Thymus (tissue), 11 donors: Measurements from ENCODE around the gene C1orf167. TPM values are rescaled to one million over a fixed set of nuclear protein-coding genes. Genes with fewer than 3 reads are reported as not detected.

Experiments
- DNase-seq, 9 donors: peaks; one replicate each; pipeline ENCODE4 v3.0.0-alpha.2; 2013; ENCODE audit warnings: low spot score in 9 of 9, low read depth in 6 of 9, missing footprints in 1 of 9
- H3K27ac ChIP-seq, 2 donors: one replicate each; pipeline ENCODE4 v1.5.1; 2013; ENCODE audit warnings: control low read depth in 1 of 2, low read depth in 1 of 2, low read length in 1 of 2, mild to moderate bottlenecking in 1 of 2, moderate library complexity in 1 of 2
- H3K27me3 ChIP-seq, 2 donors: one replicate each; pipeline ENCODE4 v1.5.1; 2013; ENCODE audit warnings: low read length in 1 of 2; ENCODE audit not compliant: control insufficient read depth in 2 of 2, insufficient read depth in 1 of 2
- H3K36me3 ChIP-seq, 2 donors: one replicate each; pipeline ENCODE4 v1.5.1; 2013; ENCODE audit warnings: low read length in 1 of 2, mild to moderate bottlenecking in 1 of 2, moderate library complexity in 1 of 2; ENCODE audit not compliant: control insufficient read depth in 2 of 2, insufficient read depth in 2 of 2
- H3K4me1 ChIP-seq, 2 donors: one replicate each; pipeline ENCODE4 v1.5.1; 2013; ENCODE audit warnings: low read length in 2 of 2; ENCODE audit not compliant: control insufficient read depth in 2 of 2, insufficient read depth in 2 of 2
- H3K4me3 ChIP-seq, 2 donors: one replicate each; pipeline ENCODE4 v1.5.1; 2013; ENCODE audit warnings: low read length in 2 of 2, control low read depth in 1 of 2, mild to moderate bottlenecking in 1 of 2
- H3K9me3 ChIP-seq, 2 donors: one replicate each; pipeline ENCODE4 v1.5.1; 2013; ENCODE audit warnings: low read length in 1 of 2, mild to moderate bottlenecking in 1 of 2; ENCODE audit not compliant: control insufficient read depth in 2 of 2, insufficient read depth in 1 of 2
- WGBS: extraction: QIAGEN DNeasy Blood & Tissue Kit; methylation state at CpG from one replicate; pipeline ENCODE4 v1.1.7; 2013; 5-methylcytosine and 5-hydroxymethylcytosine counted together
- polyA plus RNA-seq: library from polyadenylated mRNA; stranded (reverse); fragments of 200-250 nt; gene quantifications from one replicate; pipeline ENCODE4 v1.2.3, GENCODE V29; 2013
- total RNA-seq: library from RNA; stranded (reverse); fragments of 120-200 nt; gene quantifications from one replicate; pipeline ENCODE4 v1.2.4, GENCODE V29; 2013
- donor health status: healthy.

Gene C1orf167
- total and polyA plus RNA-seq, 2 donors = 0.14 to 1.5 TPM

DNA sequence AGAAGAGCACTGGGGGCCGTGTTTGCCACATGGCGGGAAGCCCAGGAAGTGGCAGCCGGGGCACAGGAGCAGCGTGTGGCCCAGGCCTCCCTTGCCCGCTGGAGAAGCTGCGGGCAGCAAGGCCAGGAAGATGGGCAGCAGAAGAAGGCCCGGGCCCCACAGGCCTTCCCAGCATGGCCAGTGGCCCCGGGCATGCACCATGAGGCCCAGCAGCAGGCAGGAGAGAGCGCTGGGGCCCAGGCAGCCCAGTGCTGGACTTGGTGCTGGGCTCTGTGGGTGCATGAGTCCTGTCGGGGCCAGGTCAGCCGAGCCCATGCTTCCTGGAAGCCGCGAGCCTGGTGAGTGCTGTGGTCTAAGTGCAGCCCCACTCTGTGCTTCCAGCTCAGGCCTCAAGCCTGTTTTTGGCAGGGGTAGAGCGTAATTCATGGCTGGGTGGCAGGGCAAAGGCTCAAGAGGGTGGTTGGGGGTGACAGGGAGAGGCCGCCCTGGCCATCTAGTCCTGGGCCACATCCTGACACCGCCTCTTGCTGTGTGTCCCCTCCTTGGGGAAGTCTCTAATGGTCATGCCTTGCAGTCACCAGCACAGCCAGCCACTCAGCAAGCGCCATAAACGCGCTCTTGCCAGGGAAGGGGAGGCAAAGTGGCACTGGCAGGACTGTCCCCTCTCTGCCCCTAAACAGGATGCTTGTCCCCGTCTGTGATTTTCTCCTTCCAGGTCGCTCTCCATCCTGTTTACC lies 22.4 kb downstream of the C1orf167 start:
- Histone ChIP-seq H3K27ac (no peak overlapping the region), H3K9me3 (no peaks in the 10 kb centered on the region), H3K27me3 (peaks cover 0 to 11% of the 10 kb centered on the region in 2 donors), H3K4me1 (peaks cover 0 to 14% of the 10 kb centered on the region in 2 donors), H3K4me3 (no peak overlapping the region), H3K36me3 (no peaks in the 10 kb centered on the region)
- DNase-seq = no peak
- WGBS = 79% methylated on average over 21 of the region's 21 CpGs

GRCh38 chr1:11784993-11785769 lies 23.2 kb downstream of the C1orf167 start:
- Histone ChIP-seq H3K4me3 (peak overlapping the region in 1 of 2 donors; percentile 3), H3K36me3 (peaks cover 3 to 4% of the 10 kb centered on the region in 2 donors), H3K4me1 (peaks cover 0 to 14% of the 10 kb centered on the region in 2 donors), H3K27me3 (peaks cover 0 to 11% of the 10 kb centered on the region in 2 donors), H3K9me3 (no peaks in the 10 kb centered on the region), H3K27ac (peak overlapping the region in 1 of 2 donors; percentile 26)
- peak in 1 of 9 donors; percentile 19 for DNase-seq
- WGBS = 13% methylated on average over 30 of the region's 30 CpGs

DNA sequence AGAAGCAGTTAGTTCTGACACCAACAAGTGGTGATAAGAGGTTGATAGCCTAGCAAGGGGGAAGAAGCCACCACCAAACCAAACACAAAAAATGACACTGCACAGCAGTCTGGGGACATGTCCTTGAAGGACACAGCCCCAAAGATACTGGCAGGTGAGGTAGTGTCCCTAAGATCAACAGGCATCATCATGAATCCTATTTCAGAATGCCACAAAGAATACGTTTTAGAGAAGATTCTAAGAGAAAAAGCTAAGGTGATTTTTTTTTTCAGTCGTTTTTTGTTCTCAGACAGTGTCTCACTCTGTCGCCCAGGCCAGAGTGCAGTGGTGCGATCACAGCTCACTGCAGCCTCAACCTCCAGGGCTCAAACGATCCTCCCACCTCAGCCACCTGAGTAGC lies 24.2 kb downstream of the C1orf167 start:
- H3K27ac ChIP-seq = no peak overlapping the region
- peaks cover 0 to 11% of the 10 kb centered on the region in 2 donors for H3K27me3 ChIP-seq
- peaks cover 10 to 11% of the 10 kb centered on the region in 2 donors for H3K36me3 ChIP-seq
- no peak for DNase-seq
- no peak overlapping the region for H3K4me3 ChIP-seq
- H3K4me1 ChIP-seq = peaks cover 0 to 14% of the 10 kb centered on the region in 2 donors
- H3K9me3 ChIP-seq = no peaks in the 10 kb centered on the region
- 69% methylated on average over 5 of the region's 5 CpGs for WGBS

GRCh38 chr1:11787251-11787803 lies 25.3 kb downstream of the C1orf167 start:
- no peak overlapping the region for H3K4me3 ChIP-seq

GRCh38 chr1:11787804-11788436 lies 25.9 kb downstream of the C1orf167 start:
- peaks cover 0 to 11% of the 10 kb centered on the region in 2 donors for H3K27me3 ChIP-seq
- peaks cover 0 to 14% of the 10 kb centered on the region in 2 donors for H3K4me1 ChIP-seq
- WGBS = 96% methylated on average over 14 of the region's 14 CpGs
- no peak for DNase-seq
- H3K36me3 ChIP-seq = peaks cover 12 to 23% of the 10 kb centered on the region in 2 donors
- no peak overlapping the region for H3K27ac ChIP-seq
- H3K4me3 ChIP-seq = no peak overlapping the region
- H3K9me3 ChIP-seq = no peaks in the 10 kb centered on the region

More at GRCh38 chr1:11787251-11787803, 25.3 kb downstream of the C1orf167 start:
- H3K4me1 ChIP-seq = peaks cover 0 to 14% of the 10 kb centered on the region in 2 donors
- DNase-seq = no peak
- no peak overlapping the region for H3K27ac ChIP-seq
- 85% methylated on average over 16 of the region's 16 CpGs for WGBS
- no peaks in the 10 kb centered on the region for H3K9me3 ChIP-seq
- peaks cover 12 to 21% of the 10 kb centered on the region in 2 donors for H3K36me3 ChIP-seq
- peaks cover 0 to 11% of the 10 kb centered on the region in 2 donors for H3K27me3 ChIP-seq

DNA sequence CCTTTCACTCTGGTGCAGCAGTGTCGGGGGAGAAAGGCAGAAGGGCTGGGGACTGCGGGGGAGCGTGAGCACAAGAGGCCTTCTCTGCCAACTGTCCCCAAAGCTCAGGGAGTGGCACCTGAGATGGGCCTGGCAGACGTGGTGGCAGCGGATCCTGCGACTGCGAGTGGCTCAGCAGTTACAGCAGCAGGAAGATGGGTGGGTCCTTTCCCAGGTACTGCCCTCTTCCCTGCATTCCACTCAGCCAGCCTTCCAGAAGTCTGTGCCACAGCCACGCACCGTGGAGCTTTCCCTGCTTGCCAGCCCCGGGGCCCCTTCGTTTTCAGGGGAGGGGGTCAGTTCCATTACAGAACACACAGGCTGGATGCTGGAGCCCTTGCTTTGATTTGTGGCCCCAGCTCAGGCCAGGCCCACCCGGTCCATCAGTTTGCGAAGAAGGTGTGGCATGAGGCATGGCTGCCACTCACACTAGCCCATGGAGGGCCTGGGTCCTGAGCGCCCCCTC lies 26.6 kb downstream of the C1orf167 start:
- Histone ChIP-seq H3K9me3 (no peaks in the 10 kb centered on the region), H3K27me3 (peaks cover 0 to 11% of the 10 kb centered on the region in 2 donors), H3K4me3 (no peak overlapping the region), H3K27ac (no peak overlapping the region), H3K36me3 (peaks cover 13 to 23% of the 10 kb centered on the region in 2 donors), H3K4me1 (peaks cover 0 to 14% of the 10 kb centered on the region in 2 donors)
- DNase-seq = no peak
- WGBS = 97% methylated on average over 14 of the region's 14 CpGs

DNA sequence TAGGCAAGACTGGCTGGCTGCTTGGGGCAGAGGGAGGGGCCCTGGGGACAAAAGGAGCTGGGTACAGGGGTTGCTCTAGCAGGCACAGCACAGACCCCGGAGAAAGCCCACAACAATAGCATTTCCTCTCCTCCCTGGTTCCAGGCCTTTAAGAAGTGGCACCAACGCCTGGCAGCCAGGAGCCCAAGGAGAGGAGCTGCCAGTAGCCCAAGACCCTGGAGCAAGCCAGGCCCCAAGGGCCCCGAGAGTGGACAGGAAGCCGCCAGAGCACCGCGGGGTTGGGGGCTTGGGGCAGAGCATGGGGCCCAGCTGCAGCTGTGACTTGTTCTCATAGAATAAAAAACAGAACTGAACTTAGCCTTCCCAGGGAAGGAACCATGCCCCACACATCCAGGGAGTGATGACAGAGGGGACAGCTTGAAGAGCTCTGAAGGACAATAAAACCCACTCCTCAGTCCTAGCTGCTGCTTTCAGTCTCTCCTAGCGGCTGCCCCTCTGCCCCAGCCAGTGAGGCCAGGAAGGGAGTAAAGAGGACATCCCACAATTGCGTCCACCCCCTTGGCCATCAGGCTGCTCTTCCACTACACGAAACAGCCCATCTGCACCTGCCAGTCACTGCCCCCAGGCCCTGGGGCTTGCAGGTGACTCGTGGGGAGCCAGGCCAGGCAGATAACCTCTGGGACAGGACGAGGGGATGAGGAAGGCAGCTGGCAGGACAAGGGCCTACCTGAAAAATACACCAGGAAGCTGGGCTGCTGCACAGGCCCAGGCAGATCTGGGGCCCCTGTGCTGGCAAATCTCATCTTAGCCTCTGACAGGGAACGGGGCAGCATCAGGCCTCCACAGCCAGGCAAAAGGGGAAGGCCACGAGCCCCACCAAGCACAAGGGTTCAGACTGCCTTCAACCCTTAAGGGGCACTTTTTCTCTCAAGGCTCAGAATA lies 27.4 kb downstream of the C1orf167 start:
- H3K27ac ChIP-seq = peak overlapping the region in 1 of 2 donors; percentile 48
- H3K36me3 ChIP-seq = peaks cover 21 to 29% of the 10 kb centered on the region in 2 donors
- no peak overlapping the region for H3K4me3 ChIP-seq
- peaks cover 0 to 14% of the 10 kb centered on the region in 2 donors for H3K4me1 ChIP-seq
- DNase-seq = no peak
- peaks cover 0 to 11% of the 10 kb centered on the region in 2 donors for H3K27me3 ChIP-seq
- no peaks in the 10 kb centered on the region for H3K9me3 ChIP-seq
- WGBS = 90% methylated on average over 13 of the region's 13 CpGs
